Kidney tubule cell (primary cell): Measurements from ENCODE around the gene SLC9A1.

Experiments used
- DNase-seq: peaks from one replicate; pipeline ENCODE4 v3.0.0-alpha.2; 2018; ENCODE audit warnings: low spot score

The SLC9A1 gene

DNA sequence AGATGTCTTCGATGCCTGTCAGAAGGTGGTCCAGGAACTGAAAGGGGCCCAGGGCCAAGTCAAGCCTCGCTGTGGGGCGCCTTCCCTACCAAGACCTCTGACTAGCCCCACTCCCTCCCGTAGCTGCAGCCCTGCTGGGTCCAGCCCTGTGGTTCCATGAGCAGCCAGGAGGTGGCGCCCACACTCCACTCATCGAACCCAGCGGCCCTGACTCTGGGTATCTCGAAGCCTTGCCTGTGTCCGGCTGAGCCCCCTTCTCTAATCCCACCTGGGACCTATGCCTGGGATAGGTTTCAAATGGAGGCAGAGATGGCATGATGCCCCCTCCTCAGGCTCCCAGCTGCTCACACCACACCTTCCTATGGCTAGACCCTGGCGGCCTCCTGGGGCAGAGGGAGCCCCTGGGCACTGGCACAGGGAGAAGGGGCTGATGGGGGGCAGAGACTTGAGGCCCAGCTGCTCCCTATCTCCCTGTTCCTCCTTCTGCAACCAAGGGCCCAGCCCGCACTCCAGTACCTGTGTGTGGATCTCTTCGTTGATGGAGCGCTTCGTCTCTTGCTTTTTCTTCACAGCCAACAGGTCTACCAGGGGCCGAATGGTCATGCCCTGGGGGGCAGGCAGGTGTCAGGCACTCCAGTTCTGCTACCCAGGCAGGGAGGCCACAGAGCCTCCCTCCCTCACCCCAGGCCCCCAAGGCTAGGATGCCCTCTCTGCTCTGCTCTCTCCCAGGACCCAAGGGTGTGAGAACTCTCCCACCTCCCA lies 52.0 kb downstream of the SLC9A1 start:
- DNase-seq: peak; percentile 60

DNA sequence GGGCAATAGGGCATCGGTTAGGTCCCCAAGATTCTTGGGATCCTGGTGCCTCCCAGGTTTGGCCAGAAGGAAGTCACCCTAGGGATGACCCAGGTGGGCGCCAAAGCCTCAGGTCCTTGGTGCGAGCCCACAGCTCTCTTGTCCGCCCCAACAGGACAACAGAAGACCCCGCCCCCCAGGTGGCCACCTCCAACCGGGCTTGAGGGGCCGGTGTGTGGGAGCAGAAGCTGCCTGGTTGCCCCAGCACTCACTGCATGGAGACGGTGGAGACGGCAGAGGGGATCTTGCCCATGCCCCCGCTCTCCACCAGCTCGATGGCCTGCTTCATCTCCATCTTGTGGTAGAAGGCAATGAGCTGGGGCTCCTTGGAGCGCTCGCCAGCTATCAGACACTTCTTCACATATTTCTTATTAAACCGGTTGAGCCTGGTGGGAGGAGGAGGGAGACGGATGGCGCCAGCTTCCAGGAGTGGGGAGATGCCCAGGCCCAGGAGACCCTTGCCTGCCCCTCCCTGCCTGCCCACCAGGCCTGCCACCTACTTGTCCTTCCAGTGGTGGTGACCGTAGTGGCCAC lies 52.7 kb downstream of the SLC9A1 start:
- DNase-seq: no peak

- DNase-seq: no peak
Measured at GRCh38 chr1:27101696-27102095, 53.2 kb downstream of the SLC9A1 start.

DNA sequence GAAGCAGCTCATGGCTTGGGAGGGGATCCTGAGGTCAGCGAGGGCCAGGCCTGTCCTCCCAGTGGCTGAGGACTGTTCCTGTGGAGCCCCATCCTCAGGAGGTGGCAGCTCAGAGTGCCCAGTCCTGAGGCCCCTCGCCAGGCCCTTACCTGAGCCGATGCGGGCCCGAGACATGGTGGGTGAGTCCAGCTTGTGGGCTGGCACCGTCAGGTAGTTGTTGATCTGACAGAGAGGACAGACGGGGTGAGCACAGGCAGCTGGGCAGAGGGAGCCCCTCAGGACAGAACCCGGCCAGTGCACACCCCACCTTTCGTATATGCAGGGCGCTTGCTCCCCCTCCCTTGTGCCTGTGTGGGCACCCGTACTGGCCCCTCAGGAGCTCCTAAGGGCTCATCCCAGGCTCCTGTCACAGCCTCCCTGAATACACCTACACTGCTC lies 53.9 kb downstream of the SLC9A1 start:
- DNase-seq: no peak

DNA sequence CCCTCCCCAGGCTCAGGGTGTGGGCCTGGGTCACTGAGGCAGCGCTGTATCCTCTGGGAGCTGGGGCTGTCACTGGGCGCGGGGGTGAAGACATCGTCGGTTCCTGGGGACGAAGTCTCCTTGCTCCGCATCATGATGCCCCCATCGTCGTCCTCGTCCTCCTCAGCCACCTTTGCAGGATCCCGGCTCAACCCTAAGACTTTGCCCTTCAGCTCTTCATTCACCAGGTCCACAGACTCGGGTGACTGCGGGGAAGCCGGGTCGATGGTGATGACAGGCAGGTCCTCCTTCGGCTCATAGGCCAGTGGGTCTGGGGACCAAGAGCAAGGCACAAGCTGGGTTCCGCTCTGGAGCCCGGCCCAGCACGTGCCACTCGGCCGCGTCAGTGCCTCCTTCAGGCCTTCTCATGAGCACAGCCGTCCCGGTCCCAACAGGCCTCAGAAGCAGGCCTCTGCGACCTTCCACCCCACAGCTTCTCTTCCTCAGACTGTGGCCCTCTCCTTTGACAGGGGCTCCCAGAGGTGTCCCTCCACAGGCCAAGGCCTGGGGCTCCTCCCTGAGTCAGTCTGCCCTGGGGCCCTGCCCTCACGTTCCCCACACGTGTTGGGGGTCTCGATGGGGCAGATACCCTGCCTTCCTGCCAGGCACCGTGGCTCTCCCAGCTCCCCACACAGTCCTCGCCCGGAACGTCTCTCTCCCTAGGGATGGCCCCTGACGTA lies 54.4 kb downstream of the SLC9A1 start:
- no peak for DNase-seq

DNA sequence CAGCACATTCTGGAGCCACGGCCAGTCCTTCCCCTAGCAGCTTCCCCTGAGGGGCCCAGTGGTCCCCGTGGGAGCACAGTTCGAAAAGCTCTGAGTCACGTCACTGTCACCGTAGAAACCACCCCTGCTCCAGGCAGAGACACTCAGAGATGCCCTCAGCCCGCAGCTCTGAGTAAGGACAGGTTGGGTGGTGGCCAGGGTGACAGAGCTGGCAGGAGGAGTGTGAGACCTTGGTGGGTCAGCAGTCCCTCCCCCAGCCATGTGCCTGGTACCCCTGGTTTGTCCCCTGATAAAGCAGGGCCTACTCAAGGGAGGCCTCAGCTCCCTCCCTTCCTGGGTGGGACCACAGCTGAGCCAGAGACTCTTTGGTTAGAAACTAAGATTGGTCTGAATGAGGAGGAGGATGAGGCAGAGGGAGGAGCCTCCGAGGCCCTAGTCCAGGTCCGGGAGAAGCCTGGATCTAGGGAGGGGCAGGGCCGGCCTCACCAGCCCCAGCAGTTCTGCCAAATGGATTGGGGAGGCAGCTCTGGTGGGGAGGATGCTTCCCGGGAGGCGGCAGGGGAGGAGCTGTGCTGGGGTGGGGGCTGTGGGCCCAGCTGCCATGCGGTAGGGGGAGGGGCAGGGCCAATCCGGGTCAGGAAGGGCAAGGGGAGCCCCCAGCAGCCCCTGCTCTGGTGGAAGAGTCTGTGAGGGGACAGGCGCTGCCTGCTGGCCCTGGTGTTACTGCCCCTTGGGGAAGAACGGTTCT lies 55.2 kb downstream of the SLC9A1 start:
- DNase-seq: peak; percentile 59

- DNase-seq: peak; percentile 6
Measured at GRCh38 chr1:27099135-27099586, 55.8 kb downstream of the SLC9A1 start.

DNA sequence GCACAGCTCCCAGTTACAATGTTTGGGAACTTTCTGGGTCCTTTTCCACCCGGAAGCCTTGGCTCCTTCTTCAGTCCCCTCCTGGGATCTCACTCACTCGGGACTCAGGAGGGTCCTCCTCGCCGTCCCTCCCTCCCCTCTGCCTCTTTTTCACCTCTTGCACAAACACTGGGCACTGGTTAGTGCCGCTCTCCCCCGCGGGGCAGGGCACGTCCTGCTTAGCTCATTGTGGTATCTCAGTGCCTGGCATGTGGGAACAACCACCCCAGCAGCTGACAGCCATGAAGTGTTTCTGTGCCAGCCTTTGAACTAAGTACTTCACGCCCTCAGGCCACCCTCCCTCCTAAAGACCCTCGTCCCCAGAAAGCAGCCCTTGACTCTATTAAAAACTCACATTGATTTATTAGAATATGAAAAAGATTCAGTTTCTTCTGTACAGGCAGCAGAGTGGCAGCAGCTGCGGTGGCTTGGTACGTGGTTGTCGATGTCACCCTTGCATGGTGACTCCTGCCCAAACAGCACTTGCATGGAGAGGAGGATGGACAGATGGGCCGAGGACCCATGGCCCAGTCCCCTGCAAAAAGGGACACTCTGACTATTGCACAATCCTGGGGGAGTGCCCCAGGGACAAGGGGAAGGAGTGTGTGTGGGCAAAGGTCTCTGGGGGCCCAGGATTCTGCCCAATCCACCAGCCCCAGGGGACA lies 56.3 kb downstream of the SLC9A1 start:
- DNase-seq: no peak

GRCh38 chr1:27097484-27097917 lies 57.4 kb downstream of the SLC9A1 start:
- peak; percentile 74 for DNase-seq

GRCh38 chr1:27095576-27095975 lies 59.3 kb downstream of the SLC9A1 start:
- no peak for DNase-seq

- DNase-seq: no peak
Measured at GRCh38 chr1:27092888-27093287, 62.0 kb downstream of the SLC9A1 start.

GRCh38 chr1:27090911-27091310 lies 64.0 kb downstream of the SLC9A1 start:
- DNase-seq: no peak

DNA sequence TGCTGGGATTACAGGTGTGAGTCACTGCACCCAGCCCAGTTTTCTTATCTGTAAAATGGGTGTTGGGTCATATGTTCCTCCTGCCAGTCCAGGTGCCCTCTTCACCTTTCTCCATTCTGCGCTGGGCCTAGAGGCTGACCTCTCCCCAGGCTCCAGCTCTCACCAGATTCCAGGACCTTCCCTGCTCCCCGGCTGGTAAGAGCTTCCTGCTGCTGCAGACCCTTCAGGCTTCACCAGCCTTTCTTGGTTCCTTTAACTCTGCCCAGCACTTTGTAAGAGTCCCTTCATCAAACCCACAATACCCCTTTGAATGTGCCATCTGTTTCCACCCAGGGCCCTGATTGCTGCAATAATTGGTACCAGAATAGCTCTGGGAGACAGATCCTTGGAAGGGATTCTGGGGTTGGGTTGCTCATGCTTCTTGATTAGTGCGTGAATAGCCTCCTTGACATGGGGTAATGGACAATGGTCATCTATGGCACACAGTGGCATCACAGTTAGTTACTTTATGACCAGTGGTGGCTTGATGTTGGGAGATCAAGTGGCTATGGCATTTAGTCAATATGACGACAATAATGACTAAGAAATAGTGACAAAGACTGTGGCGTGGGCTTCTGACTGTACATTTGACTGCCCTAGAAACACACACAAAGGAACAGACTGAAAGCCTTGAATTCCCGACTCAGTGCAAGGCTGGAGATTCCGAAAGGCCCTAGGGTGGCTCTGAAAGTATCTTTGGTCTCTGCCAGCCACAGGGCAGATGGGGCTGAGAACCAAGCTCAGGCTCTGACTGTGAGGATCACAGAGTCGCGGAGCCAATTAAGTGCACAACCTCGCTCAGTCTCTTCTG lies 67.3 kb downstream of the SLC9A1 start:
- no peak for DNase-seq

GRCh38 chr1:27086628-27087027 lies 68.3 kb downstream of the SLC9A1 start:
- no peak for DNase-seq

GRCh38 chr1:27086026-27086425 lies 68.9 kb downstream of the SLC9A1 start:
- DNase-seq: no peak

GRCh38 chr1:27084107-27084506 lies 70.8 kb downstream of the SLC9A1 start:
- DNase-seq: no peak

- no peak for DNase-seq
Measured at GRCh38 chr1:27077968-27078367, 77.0 kb downstream of the SLC9A1 start.

- no peak for DNase-seq
Measured at GRCh38 chr1:27076803-27077202, 78.1 kb downstream of the SLC9A1 start.

DNA sequence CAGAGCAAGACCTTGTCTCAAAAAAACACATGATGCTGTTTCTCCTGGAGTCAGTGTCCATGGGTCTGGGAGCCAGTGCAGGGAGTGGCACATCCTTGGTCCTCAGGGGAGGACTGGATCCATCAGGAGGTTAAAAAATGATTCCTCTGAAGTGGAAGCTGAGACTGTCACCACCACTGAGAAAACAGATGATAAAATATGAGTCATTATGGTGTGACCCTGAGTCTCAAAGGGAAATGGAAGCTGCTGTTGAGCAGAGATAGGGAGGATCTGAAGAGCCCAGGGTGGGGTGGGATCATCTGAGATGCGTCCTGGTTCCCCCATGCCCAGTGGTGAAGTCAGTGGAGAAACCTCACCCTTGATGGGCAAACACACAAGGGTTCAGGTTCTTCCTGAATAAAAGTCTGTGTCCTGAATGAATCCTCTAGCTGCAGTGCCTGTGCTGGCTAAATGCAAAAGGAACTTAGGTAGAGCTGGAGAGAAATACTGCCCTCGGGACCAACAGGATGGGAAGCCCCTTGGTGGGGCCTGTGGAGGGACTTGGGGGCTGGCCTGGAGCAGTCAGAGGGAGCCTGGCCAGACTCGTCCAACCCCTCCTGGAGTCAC lies 80.6 kb downstream of the SLC9A1 start:
- DNase-seq: peak; percentile 58

DNA sequence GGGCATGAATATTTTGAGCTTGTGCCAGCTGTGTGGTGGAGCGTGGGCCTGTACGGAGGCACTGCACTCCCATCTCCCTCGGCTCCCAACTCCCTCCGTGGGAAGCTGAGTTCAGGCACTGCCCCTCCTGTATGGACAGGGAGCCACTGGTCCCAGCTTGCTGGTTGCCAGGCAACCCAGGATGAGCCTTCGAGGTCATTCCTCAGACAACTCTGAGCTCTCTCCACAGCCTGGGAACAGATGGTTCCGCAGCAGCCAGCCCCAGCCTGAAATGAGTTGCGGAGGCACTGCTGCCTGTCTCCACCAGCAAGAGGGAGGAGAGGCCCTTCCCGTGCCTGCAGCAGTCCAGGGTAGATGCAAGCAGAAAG lies 83.9 kb downstream of the SLC9A1 start:
- DNase-seq: peak; percentile 10
